ENCODE results near the gene ALKBH4. TPM values are rescaled to one million over a fixed set of nuclear protein-coding genes. Genes with fewer than 3 reads are reported as not detected.

The ALKBH4 gene
- total and polyA plus RNA-seq, 11 donors, result 4.9 to 19.4 (median 6.8) TPM

- peaks cover 0 to 35% (median 14%) of the 10 kb centered on the region in 9 donors for H3K36me3 ChIP-seq
- ATAC-seq (no peak), DNase-seq (peak in 2 of 5 donors; percentile 24 to 60)
- intact Hi-C loops (cut with DNase I), result loop anchor here in 1 of 10 donors (5.0 kb wide), 1 partner anchor 51 kb away; no protein-coding TSS in a partner anchor
- H3K9me3 ChIP-seq, result no peaks in the 10 kb centered on the region
- no peak overlapping the region for H3K4me3 ChIP-seq
- no peak for TF ChIP-seq POLR2A (IDR thresholded peaks at IDR 0.05)
- TF ChIP-seq, protein P1, sequence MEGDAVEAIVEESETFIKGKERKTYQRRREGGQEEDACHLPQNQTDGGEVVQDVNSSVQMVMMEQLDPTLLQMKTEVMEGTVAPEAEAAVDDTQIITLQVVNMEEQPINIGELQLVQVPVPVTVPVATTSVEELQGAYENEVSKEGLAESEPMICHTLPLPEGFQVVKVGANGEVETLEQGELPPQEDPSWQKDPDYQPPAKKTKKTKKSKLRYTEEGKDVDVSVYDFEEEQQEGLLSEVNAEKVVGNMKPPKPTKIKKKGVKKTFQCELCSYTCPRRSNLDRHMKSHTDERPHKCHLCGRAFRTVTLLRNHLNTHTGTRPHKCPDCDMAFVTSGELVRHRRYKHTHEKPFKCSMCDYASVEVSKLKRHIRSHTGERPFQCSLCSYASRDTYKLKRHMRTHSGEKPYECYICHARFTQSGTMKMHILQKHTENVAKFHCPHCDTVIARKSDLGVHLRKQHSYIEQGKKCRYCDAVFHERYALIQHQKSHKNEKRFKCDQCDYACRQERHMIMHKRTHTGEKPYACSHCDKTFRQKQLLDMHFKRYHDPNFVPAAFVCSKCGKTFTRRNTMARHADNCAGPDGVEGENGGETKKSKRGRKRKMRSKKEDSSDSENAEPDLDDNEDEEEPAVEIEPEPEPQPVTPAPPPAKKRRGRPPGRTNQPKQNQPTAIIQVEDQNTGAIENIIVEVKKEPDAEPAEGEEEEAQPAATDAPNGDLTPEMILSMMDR (IDR thresholded peaks at IDR 0.05), result no peak
- peaks cover 5 to 23% (median 19%) of the 10 kb centered on the region in 12 donors for H3K4me1 ChIP-seq
- H3K27me3 ChIP-seq, result no peaks in the 10 kb centered on the region
- 89 to 97% (median 93%) methylated on average over 11 to 24 of the region's 24 CpGs for WGBS, 4 donors
- H3K27ac ChIP-seq, result no peak overlapping the region
Measured at GRCh38 chr7:102467581-102468477, 3.2 kb upstream of the ALKBH4 start.

DNA sequence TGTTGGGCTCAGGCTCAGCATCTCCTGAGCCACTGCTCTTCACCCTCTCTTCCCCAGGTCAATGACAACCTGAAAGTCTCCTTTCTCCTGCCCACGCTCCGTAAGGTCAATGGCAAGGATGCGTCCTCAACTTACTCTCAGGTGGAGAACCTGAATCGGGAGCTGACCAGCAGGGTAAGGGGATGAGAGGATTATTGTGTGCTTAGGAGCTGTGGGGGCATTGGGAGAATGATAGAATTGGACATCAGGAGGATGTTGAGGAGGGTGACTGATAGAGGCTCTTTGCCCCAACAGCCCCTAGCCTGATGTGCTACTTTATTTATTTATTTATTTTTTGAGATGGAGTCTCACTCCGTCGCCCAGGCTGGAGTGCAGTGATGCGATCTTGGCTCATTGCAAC is 1.4 kb upstream of the ALKBH4 start:
- Histone ChIP-seq H3K36me3 (peaks cover 0 to 20% (median 5%) of the 10 kb centered on the region in 9 donors), H3K27me3 (no peaks in the 10 kb centered on the region), H3K27ac (no peak overlapping the region), H3K4me1 (peaks cover 5 to 23% (median 19%) of the 10 kb centered on the region in 12 donors), H3K4me3 (peak overlapping the region in 3 of 12 donors; percentile 83 to 92 (median 85)), H3K9me3 (no peaks in the 10 kb centered on the region)
- DNase-seq, result no peak
- TF ChIP-seq POLR2A (IDR thresholded peaks at IDR 0.05), result no peak
- TF ChIP-seq, protein P1 (IDR thresholded peaks at IDR 0.05), result no peak
- intact Hi-C loops (cut with DNase I), result loop anchor here in 1 of 10 donors (5.0 kb wide), 1 partner anchor 49 kb away; no protein-coding TSS in a partner anchor
- 92 to 96% (median 96%) methylated on average over 7 of the region's 7 CpGs for WGBS, 4 donors
- ATAC-seq, result no peak

DNA sequence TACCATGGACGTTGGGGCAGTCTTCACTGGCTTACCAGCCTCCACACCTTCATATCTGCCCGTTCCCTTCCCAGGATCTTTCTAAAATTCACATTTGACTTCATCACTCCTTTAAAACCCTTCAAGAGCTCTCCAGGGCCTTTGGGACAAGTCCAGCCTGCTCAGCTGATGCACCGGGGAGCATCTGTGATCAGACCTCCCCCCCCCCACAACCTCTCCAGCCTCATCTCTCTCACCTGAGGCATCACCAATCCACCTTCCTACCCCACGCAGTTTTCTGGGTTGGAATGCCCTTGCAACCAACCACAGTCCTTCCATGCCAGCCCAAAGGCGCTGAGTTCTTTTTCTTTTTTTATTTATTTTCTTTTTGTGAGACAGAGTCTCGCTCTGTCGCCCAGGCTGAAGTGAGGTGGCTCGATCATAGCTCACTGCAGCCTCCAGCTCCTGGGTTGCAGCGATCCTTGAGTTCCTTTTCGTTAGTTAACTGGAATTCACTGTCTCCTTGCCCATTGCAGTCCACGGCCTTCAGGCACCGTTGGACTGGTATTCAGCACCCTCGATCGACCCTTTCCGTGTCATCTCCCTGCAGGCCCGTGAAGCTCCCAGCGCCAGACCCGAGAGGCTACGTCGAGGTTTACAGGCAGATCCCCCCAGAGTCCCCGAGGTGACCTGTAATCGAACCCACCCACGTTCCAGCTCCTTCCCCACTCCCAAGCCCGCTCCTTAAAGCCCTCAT is 654 bp downstream of the ALKBH4 start:
- H3K4me1 ChIP-seq, result peaks cover 5 to 23% (median 19%) of the 10 kb centered on the region in 12 donors
- no peaks in the 10 kb centered on the region for H3K9me3 ChIP-seq
- peak overlapping the region in 11 of 12 donors; percentile 53 to 89 (median 76) for H3K27ac ChIP-seq
- TF ChIP-seq, protein P1 (IDR thresholded peaks at IDR 0.05), result no peak
- TF ChIP-seq POLR2A (IDR thresholded peaks at IDR 0.05), result no peak
- H3K36me3 ChIP-seq, result peaks cover 0 to 19% (median 6%) of the 10 kb centered on the region in 9 donors
- H3K4me3 ChIP-seq, result peak overlapping the region; percentile 70 to 100 (median 90)
- 12 to 15% (median 13%) methylated on average over 24 of the region's 24 CpGs for WGBS, 4 donors
- ATAC-seq (peak in 1 of 4 donors; percentile 2), DNase-seq (peak in 2 of 5 donors; percentile 28 to 58)
- no peaks in the 10 kb centered on the region for H3K27me3 ChIP-seq
- intact Hi-C loops (cut with DNase I), result no loop called here

All from heart left ventricle (tissue), 16 donors.